HepG2 (cell line): ENCODE measurements around the gene IQCK. TPM values are rescaled to one million over a fixed set of nuclear protein-coding genes. Genes with fewer than 3 reads are reported as not detected.

ENCODE experiments used
- ADNP ChIP-seq: sonication (generic); formaldehyde crosslinking; IDR thresholded peaks from 2 replicates; pipeline ENCODE4 v1.4.0; 2020; ENCODE audit warnings: missing genetic modification reagents
- CERS6 ChIP-seq: sonication (generic); formaldehyde crosslinking; IDR thresholded peaks from 2 replicates; pipeline ENCODE4 v1.5.0; 2020; ENCODE audit warnings: missing genetic modification reagents
- ERF ChIP-seq: IDR thresholded peaks from 2 replicates; pipeline ENCODE4 v1.6.1; 2018; ENCODE audit warnings: missing biosample characterization, missing genetic modification reagents
- GATA4 ChIP-seq: sonication (generic); IDR thresholded peaks from 2 replicates; pipeline ENCODE4 v1.6.1; 2016; ENCODE audit warnings: antibody characterized with exemption, low read depth, borderline replicate concordance
- GLMP ChIP-seq: sonication (generic); formaldehyde crosslinking; IDR thresholded peaks from 2 replicates; pipeline ENCODE4 v1.9.0; 2021; ENCODE audit warnings: missing genetic modification reagents, mild to moderate bottlenecking, borderline replicate concordance
- GMEB1 ChIP-seq: sonication (generic); formaldehyde crosslinking; IDR thresholded peaks from 2 replicates; pipeline ENCODE4 v1.5.1; 2020; ENCODE audit warnings: missing genetic modification reagents, mild to moderate bottlenecking, borderline replicate concordance
- HCFC1 ChIP-seq: fragments of 150-350 bp; IDR thresholded peaks from 2 replicates; pipeline ENCODE4 v1.6.1; 2014; ENCODE audit warnings: low read depth, low read length
- IKZF5 ChIP-seq: IDR thresholded peaks from 2 replicates; pipeline ENCODE4 v1.6.1; 2018; ENCODE audit warnings: missing genetic modification reagents, mild to moderate bottlenecking, missing compliant biosample characterization
- KAT8 ChIP-seq: IDR thresholded peaks from 2 replicates; pipeline ENCODE4 v1.6.1; 2016; ENCODE audit warnings: missing genetic modification reagents, missing compliant biosample characterization
- KLF15 ChIP-seq: sonication (generic); formaldehyde crosslinking; IDR thresholded peaks from 2 replicates; pipeline ENCODE4 v1.8.1; 2023; ENCODE audit warnings: borderline replicate concordance, mild to moderate bottlenecking, inconsistent platforms, missing genetic modification reagents, mixed read lengths
- KLF16 ChIP-seq, 2 experiments: sonication (generic) in 1 of 2; formaldehyde crosslinking in 1 of 2; IDR thresholded peaks; 2 replicates each; pipeline versions ENCODE4 v1.6.1 to v1.8.0; 2016 to 2023; ENCODE audit warnings: missing genetic modification reagents in 2 of 2, missing compliant biosample characterization in 1 of 2
- NR2C2 ChIP-seq: sonication (generic); formaldehyde crosslinking; IDR thresholded peaks from 2 replicates; pipeline ENCODE4 v1.4.0; 2020; ENCODE audit warnings: missing genetic modification reagents, mild to moderate bottlenecking, moderate library complexity, borderline replicate concordance
- PAF1 ChIP-seq: IDR thresholded peaks from 2 replicates; pipeline ENCODE4 v1.6.1; 2016; ENCODE audit warnings: missing genetic modification reagents, missing compliant biosample characterization
- PATZ1 ChIP-seq: sonication (generic); formaldehyde crosslinking; IDR thresholded peaks from 2 replicates; pipeline ENCODE4 v1.4.0; 2020; ENCODE audit warnings: missing genetic modification reagents
- ZBTB20 ChIP-seq: sonication (generic); formaldehyde crosslinking; IDR thresholded peaks from 2 replicates; pipeline ENCODE4 v1.8.1; 2023; ENCODE audit warnings: missing genetic modification reagents, low read depth, mild to moderate bottlenecking, borderline replicate concordance
- ZBTB3 ChIP-seq: sonication (generic); formaldehyde crosslinking; IDR thresholded peaks from 2 replicates; pipeline ENCODE4 v1.4.0; 2020; ENCODE audit warnings: low read depth, mild to moderate bottlenecking, moderate library complexity, missing genetic modification reagents, borderline replicate concordance
- ZFY ChIP-seq: sonication (generic); formaldehyde crosslinking; IDR thresholded peaks from 2 replicates; pipeline ENCODE4 v1.4.0; 2020; ENCODE audit warnings: missing genetic modification reagents
- ZNF264 ChIP-seq: sonication (generic); formaldehyde crosslinking; IDR thresholded peaks from 2 replicates; pipeline ENCODE4 v1.4.0; 2020; ENCODE audit warnings: missing genetic modification reagents
- ZNF343 ChIP-seq: sonication (generic); formaldehyde crosslinking; IDR thresholded peaks from 2 replicates; pipeline ENCODE4 v1.4.0; 2020; ENCODE audit warnings: mild to moderate bottlenecking, missing genetic modification reagents
- ZNF510 ChIP-seq: sonication (generic); formaldehyde crosslinking; IDR thresholded peaks from 2 replicates; pipeline ENCODE4 v1.4.0; 2020; ENCODE audit warnings: low read depth, mild to moderate bottlenecking, missing genetic modification reagents
- ZNF546 ChIP-seq: sonication (generic); formaldehyde crosslinking; conservative IDR thresholded peaks from 2 replicates; pipeline ENCODE4 v1.8.1; 2023; ENCODE audit warnings: mild to moderate bottlenecking, missing genetic modification reagents
- ZNF841 ChIP-seq: sonication (generic); formaldehyde crosslinking; IDR thresholded peaks from 2 replicates; pipeline ENCODE4 v1.8.1; 2023; ENCODE audit warnings: missing genetic modification reagents, borderline replicate concordance
- polyA plus RNA-seq, 8 experiments: library from polyadenylated mRNA; depleted of rRNA in 3 of 8; stranded (reverse) in 7 of 8; unstranded in 1 of 8; fragments of >200 nt; fragmentation: Illumina TruSeq in 4 of 8; extraction: Trizol in 4 of 8; gene quantifications; 2 replicates each; pipeline versions ENCODE4 v1.2.1 to v1.2.3, GENCODE V29; 2011 to 2016; ENCODE audit warnings: low read depth in 4 of 8, missing spikeins in 1 of 8, mixed read lengths in 1 of 8; ENCODE audit not compliant: insufficient read depth in 1 of 8
- total RNA-seq, 5 experiments: library from RNA; depleted of rRNA; stranded (reverse); fragments of >200 nt; fragmentation: Illumina TruSeq; extraction: Trizol; gene quantifications; 2 replicates each; pipeline ENCODE4 v1.2.3, GENCODE V29; 2016; ENCODE audit warnings: low read depth in 1 of 5

The IQCK gene
- total and polyA plus RNA-seq, 2 of the 13 experiments (the other 11 are each of a cell fraction or from before 2014, with no cell fraction given): 5.1 to 7.3 TPM

GRCh38 chr16:19907161-19907992 lies 189.3 kb downstream of the IQCK start (continued):
- TF ChIP-seq ERF (CRISPR knock-in tag): peak; percentile 77
- TF ChIP-seq ZNF841 (CRISPR knock-in tag): no peak
- TF ChIP-seq ZNF343 (CRISPR knock-in tag): no peak
- no peak for TF ChIP-seq GATA4
- TF ChIP-seq GMEB1 (CRISPR knock-in tag): no peak
- no peak for TF ChIP-seq ZNF510 (CRISPR knock-in tag)
- TF ChIP-seq ZNF546 (CRISPR knock-in tag): no peak
- TF ChIP-seq ZBTB3 (CRISPR knock-in tag): no peak
- no peak for TF ChIP-seq CERS6 (CRISPR knock-in tag)
- TF ChIP-seq NR2C2 (CRISPR knock-in tag): no peak
- no peak for TF ChIP-seq GLMP
- TF ChIP-seq ADNP (CRISPR knock-in tag): no peak
- peak; percentile 65; the same call in 1 of the 2 replicates for TF ChIP-seq KAT8
- TF ChIP-seq KLF15 (CRISPR knock-in tag): no peak
- no peak for TF ChIP-seq IKZF5
- no peak for TF ChIP-seq ZFY (CRISPR knock-in tag)
- peak in 1 of 2 experiments; percentile 55; a peak in 1 of 4 replicates for TF ChIP-seq KLF16 (CRISPR knock-in tag; IDR thresholded peaks at IDR 0.05)
- TF ChIP-seq PATZ1 (CRISPR knock-in tag): peak; percentile 36; the same call in 1 of the 2 replicates
- TF ChIP-seq PAF1: no peak
- no peak for TF ChIP-seq ZBTB20 (CRISPR knock-in tag)
- TF ChIP-seq ZNF264 (CRISPR knock-in tag): no peak
- TF ChIP-seq HCFC1: no peak
